HCT116 (cell line): ENCODE results near the gene ACTBL2.

ENCODE experiments used
- CEBPB ChIP-seq: IDR thresholded peaks from 2 replicates; pipeline ENCODE4 v1.6.1; 2012; ENCODE audit warnings: low read depth
- EGR1 ChIP-seq: IDR thresholded peaks from 2 replicates; pipeline ENCODE4 v1.6.1; 2012; ENCODE audit warnings: low read depth
- EZH2 ChIP-seq: fragments of 200-600 bp; sonication (generic); IDR thresholded peaks from 2 replicates; pipeline ENCODE4 v1.6.1; 2017; ENCODE audit warnings: antibody characterized with exemption, mixed run types
- EZH2phosphoT487 ChIP-seq: fragments of 200-600 bp; IDR thresholded peaks from 2 replicates; pipeline ENCODE4 v1.6.1; 2018; ENCODE audit warnings: antibody characterized with exemption, borderline replicate concordance
- FOSL1 ChIP-seq: IDR thresholded peaks from 2 replicates; pipeline ENCODE4 v1.6.1; 2012; ENCODE audit warnings: low read depth
- POLR2A ChIP-seq: IDR thresholded peaks from 2 replicates; pipeline ENCODE4 v1.7.0; 2011; ENCODE audit warnings: borderline replicate concordance; ENCODE audit not compliant: insufficient read depth, insufficient read length; ENCODE audit errors: extremely low read depth
- RAD21 ChIP-seq: IDR thresholded peaks from 2 replicates; pipeline ENCODE4 v1.6.1; 2012; ENCODE audit warnings: low read depth, mild to moderate bottlenecking
- SRF ChIP-seq: IDR thresholded peaks from 2 replicates; pipeline ENCODE4 v1.6.1; 2012; ENCODE audit warnings: low read depth
- ZNF274 ChIP-seq: fragments of 200-500 bp; sonication (Bioruptor generic); IDR thresholded peaks from 2 replicates; pipeline ENCODE4 v1.6.1; 2014; ENCODE audit warnings: mild to moderate bottlenecking, low read depth, low read length, inconsistent platforms
- TF ChIP-seq, protein P1 (sequence below), 3 experiments: fragments of 200-600 bp in 1 of 3; sonication (generic) in 1 of 3; IDR thresholded peaks in 2 of 3; conservative IDR thresholded peaks in 1 of 3; 2 replicates each; pipeline ENCODE4 v1.5.1; 2012 to 2017; ENCODE audit warnings: low read depth in 2 of 3, low read length in 2 of 3, antibody characterized with exemption in 1 of 3, borderline replicate concordance in 1 of 3, control low read depth in 1 of 3, mild to moderate bottlenecking in 1 of 3, mixed read lengths in 1 of 3, mixed run types in 1 of 3, moderate library complexity in 1 of 3; ENCODE audit not compliant: insufficient read depth in 1 of 3
- TF ChIP-seq, protein P2 (sequence below): IDR thresholded peaks from 2 replicates; pipeline ENCODE4 v1.6.1; 2012; ENCODE audit warnings: low read depth
- TF ChIP-seq, protein P3 (sequence below): IDR thresholded peaks from 2 replicates; pipeline ENCODE4 v1.6.1; 2012
- TF ChIP-seq, protein P4 (sequence below): IDR thresholded peaks from 2 replicates; pipeline ENCODE4 v1.6.1; 2011; ENCODE audit warnings: mild to moderate bottlenecking, low read length, moderate library complexity; ENCODE audit not compliant: insufficient replicate concordance; ENCODE audit errors: extremely low read depth

DNA sequence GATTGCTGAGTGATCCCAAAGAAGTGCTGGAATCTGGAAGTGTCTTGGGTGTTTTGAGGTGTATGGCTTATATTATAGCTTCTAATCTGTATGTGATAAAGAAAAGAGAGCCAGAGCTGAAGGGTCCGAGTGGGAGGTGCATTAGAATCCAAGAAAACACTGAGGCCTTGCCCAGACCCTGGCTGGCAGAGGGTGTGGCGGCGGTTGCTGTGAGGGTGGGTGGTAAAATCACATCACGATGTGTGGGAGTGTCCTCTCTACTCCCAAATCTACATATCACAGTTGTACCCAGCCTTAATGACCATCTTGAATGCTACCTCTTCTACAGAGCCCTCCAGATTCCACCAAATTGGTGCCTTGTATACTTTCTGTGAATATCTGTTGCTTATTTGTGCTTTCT is 28.9 kb downstream of the ACTBL2 start:
- TF ChIP-seq EZH2 (no peak), RAD21 (no peak), EZH2phosphoT487 (no peak), SRF (no peak), EGR1 (no peak), ZNF274 (no peak), FOSL1 (no peak), POLR2A (no peak), CEBPB (no peak)
- TF ChIP-seq, protein P1, sequence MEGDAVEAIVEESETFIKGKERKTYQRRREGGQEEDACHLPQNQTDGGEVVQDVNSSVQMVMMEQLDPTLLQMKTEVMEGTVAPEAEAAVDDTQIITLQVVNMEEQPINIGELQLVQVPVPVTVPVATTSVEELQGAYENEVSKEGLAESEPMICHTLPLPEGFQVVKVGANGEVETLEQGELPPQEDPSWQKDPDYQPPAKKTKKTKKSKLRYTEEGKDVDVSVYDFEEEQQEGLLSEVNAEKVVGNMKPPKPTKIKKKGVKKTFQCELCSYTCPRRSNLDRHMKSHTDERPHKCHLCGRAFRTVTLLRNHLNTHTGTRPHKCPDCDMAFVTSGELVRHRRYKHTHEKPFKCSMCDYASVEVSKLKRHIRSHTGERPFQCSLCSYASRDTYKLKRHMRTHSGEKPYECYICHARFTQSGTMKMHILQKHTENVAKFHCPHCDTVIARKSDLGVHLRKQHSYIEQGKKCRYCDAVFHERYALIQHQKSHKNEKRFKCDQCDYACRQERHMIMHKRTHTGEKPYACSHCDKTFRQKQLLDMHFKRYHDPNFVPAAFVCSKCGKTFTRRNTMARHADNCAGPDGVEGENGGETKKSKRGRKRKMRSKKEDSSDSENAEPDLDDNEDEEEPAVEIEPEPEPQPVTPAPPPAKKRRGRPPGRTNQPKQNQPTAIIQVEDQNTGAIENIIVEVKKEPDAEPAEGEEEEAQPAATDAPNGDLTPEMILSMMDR (IDR thresholded peaks at IDR 0.05 in 2 of 3, conservative IDR thresholded peaks at IDR 0.05 in 1 of 3; ENCODE audit: borderline replicate concordance in 1 of 3, insufficient read depth in 1 of 3, low read depth in 2 of 3, low read length in 2 of 3): no peak
- TF ChIP-seq, protein P2, sequence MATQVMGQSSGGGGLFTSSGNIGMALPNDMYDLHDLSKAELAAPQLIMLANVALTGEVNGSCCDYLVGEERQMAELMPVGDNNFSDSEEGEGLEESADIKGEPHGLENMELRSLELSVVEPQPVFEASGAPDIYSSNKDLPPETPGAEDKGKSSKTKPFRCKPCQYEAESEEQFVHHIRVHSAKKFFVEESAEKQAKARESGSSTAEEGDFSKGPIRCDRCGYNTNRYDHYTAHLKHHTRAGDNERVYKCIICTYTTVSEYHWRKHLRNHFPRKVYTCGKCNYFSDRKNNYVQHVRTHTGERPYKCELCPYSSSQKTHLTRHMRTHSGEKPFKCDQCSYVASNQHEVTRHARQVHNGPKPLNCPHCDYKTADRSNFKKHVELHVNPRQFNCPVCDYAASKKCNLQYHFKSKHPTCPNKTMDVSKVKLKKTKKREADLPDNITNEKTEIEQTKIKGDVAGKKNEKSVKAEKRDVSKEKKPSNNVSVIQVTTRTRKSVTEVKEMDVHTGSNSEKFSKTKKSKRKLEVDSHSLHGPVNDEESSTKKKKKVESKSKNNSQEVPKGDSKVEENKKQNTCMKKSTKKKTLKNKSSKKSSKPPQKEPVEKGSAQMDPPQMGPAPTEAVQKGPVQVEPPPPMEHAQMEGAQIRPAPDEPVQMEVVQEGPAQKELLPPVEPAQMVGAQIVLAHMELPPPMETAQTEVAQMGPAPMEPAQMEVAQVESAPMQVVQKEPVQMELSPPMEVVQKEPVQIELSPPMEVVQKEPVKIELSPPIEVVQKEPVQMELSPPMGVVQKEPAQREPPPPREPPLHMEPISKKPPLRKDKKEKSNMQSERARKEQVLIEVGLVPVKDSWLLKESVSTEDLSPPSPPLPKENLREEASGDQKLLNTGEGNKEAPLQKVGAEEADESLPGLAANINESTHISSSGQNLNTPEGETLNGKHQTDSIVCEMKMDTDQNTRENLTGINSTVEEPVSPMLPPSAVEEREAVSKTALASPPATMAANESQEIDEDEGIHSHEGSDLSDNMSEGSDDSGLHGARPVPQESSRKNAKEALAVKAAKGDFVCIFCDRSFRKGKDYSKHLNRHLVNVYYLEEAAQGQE: no peak
- TF ChIP-seq, protein P3, sequence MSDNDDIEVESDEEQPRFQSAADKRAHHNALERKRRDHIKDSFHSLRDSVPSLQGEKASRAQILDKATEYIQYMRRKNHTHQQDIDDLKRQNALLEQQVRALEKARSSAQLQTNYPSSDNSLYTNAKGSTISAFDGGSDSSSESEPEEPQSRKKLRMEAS: no peak
- TF ChIP-seq, protein P4, sequence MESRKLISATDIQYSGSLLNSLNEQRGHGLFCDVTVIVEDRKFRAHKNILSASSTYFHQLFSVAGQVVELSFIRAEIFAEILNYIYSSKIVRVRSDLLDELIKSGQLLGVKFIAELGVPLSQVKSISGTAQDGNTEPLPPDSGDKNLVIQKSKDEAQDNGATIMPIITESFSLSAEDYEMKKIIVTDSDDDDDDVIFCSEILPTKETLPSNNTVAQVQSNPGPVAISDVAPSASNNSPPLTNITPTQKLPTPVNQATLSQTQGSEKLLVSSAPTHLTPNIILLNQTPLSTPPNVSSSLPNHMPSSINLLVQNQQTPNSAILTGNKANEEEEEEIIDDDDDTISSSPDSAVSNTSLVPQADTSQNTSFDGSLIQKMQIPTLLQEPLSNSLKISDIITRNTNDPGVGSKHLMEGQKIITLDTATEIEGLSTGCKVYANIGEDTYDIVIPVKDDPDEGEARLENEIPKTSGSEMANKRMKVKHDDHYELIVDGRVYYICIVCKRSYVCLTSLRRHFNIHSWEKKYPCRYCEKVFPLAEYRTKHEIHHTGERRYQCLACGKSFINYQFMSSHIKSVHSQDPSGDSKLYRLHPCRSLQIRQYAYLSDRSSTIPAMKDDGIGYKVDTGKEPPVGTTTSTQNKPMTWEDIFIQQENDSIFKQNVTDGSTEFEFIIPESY: no peak
